Gastroesophageal sphincter (tissue), 3 donors: ENCODE data around the gene RFX8.

ENCODE experiments used
- EP300 ChIP-seq: sonication (generic); formaldehyde crosslinking; IDR thresholded peaks from one replicate; pipeline ENCODE4 v1.6.1; 2017; ENCODE audit warnings: antibody characterized with exemption, mild to moderate bottlenecking
- POLR2A ChIP-seq, 2 donors: fragments of 450-650 bp; IDR thresholded peaks; one replicate each; pipeline ENCODE4 v1.6.1; 2017; ENCODE audit warnings: antibody characterized with exemption in 2 of 2, mild to moderate bottlenecking in 2 of 2, moderate library complexity in 1 of 2
- TF ChIP-seq, protein P1 (sequence below), 4 experiments: fragments of 200-600 bp in 2 of 4; fragments of 450-650 bp in 2 of 4; sonication (generic) in 1 of 4; IDR thresholded peaks; one replicate each; pipeline ENCODE4 v1.5.1; 2017 to 2019; ENCODE audit warnings: antibody characterized with exemption in 4 of 4, mild to moderate bottlenecking in 2 of 4, moderate library complexity in 2 of 4

DNA sequence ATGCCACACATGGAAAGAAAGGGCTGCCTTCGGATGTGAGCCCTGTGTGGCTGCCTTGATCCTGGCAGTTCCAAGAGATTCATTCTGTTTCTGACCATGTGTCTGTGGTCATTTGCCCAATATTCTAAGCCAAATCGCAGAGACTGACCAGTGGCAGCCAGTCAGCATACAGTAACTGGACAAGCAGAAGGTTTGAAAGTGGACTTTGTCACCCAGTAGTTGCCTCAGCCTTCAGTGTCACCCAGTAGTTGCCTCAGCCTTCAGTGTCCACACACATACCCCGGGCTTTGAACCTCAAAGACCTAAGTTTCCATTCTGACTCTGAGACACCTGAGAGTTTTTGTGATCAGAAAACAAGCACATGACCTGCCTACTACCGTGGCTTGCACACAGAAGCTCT is 5.0 kb downstream of the RFX8 start:
- TF ChIP-seq, protein P1, sequence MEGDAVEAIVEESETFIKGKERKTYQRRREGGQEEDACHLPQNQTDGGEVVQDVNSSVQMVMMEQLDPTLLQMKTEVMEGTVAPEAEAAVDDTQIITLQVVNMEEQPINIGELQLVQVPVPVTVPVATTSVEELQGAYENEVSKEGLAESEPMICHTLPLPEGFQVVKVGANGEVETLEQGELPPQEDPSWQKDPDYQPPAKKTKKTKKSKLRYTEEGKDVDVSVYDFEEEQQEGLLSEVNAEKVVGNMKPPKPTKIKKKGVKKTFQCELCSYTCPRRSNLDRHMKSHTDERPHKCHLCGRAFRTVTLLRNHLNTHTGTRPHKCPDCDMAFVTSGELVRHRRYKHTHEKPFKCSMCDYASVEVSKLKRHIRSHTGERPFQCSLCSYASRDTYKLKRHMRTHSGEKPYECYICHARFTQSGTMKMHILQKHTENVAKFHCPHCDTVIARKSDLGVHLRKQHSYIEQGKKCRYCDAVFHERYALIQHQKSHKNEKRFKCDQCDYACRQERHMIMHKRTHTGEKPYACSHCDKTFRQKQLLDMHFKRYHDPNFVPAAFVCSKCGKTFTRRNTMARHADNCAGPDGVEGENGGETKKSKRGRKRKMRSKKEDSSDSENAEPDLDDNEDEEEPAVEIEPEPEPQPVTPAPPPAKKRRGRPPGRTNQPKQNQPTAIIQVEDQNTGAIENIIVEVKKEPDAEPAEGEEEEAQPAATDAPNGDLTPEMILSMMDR (IDR thresholded peaks at IDR 0.05) = no peak
- TF ChIP-seq EP300 = no peak
- TF ChIP-seq POLR2A (IDR thresholded peaks at IDR 0.05) = no peak
